ENCODE measurements around the gene HOXB9.

The HOXB9 gene

DNA sequence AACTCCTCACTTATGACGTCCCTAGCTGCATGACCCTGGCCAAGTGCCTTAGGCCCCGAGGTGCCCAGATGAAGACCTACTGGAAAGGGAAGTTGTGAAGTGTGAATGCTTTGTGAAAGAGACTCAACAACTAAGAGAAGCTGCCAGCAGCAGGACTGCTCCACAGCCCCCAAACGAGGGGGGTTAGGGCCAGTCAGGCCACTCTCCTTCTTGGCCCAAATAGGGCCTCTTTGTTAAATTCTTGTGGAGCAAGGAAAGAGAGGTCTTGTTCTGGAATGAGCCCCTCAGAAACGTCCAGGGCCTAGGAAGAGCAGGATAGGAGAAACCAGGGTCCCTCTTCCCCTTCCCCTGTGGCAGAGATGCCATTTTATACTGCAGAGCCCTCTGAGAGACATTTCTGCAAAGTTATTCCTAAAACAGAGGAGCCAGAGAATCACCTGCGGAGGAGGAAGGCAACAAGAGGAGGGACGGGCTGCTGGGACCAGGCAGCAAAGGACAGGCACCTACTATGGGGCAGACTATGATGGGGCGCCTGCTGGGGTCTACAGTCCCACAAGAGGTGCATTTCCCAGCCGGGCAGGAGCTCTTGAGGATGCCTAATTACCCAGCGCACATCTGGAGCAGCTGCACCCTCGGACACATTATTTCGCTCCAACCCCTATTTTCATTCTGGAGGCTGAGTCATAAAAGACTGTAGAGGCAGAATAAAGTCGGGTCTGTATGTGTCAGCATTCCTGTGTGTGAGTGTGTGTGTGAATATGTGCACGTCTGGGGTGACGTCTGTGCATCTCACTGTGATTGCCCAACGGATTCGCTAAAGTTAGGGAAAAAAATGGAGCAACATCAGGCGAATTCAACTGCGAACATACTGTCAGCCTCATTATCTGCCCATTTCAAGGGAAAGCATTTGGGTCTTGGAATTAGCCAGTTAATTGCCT is 11.4 kb upstream of the HOXB9 start:
- DNase-seq: no peak

DNA sequence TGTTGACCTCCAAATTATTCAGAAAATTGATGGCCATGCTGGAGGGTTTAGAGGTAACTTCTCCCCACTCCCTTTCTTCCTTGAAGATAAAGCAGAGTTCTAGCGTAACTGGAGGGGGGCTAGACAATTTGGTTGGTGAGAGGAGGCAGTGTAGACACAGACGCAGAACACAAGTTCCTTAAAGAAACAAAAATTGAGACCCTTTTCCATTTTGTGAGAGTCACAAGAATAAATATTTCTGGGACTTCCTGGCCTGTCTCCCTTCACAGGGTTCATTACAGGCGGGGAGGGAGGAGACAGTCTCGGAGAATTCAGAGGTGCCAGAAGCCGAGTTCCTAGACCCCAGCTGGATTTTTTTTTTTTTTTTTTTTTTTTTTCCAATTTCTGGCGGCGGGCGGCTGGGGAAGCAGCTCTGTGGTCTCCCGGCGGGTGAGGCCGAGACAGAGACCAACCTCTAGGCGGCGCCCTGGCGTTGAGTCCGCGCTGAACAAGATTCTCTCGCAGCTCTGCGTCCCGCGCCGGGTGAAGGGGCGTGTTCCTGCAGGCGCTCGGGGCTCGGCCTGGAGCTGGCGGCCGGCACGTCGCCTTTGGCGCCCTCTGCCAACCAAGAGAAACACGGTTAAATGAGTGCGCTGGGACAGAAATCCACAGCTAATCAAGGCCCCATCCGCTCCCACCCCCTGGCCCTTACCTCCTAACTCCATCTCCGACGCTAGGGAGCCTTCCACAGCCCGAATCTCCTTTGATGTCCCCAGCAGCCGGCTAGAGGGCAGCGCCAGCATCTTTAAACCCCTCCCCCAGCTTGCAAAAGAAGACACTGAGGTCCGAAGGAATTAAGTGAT is 10.2 kb upstream of the HOXB9 start:
- DNase-seq: no peak

DNA sequence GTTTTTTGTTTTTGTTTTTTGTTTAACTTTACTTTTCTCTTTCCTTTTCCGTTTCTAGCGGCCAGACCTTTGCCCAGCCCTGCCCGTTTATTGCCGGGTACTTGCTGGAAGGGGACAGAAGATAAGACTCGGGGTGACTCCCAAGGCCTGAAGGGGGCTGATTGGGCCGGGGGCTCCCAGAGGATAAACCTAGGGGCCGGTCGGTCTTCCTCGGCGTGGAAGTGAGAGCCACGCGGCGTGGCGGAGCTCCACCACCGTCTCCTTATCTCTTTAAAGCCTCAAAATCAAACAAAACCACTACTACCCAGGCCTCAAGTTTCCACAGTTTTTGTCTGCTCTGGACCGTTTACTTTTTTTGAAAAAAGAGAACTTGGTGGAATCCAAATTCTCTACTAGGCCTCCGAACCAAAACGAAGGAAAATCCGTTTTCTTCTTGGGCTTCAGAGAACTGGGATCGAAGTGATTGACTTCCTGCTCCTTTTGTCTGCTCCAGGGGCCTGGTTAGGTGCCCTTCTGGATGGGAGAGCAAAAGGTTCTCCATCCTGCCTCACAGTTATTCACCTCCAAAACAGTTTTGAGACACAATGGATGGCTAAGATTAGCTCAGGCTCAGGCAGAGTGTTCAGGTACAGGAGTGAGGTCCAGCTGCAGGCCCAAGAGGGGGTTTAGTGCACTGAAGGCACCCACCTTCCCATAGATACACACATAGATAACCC is 8.5 kb upstream of the HOXB9 start:
- no peak for DNase-seq

DNA sequence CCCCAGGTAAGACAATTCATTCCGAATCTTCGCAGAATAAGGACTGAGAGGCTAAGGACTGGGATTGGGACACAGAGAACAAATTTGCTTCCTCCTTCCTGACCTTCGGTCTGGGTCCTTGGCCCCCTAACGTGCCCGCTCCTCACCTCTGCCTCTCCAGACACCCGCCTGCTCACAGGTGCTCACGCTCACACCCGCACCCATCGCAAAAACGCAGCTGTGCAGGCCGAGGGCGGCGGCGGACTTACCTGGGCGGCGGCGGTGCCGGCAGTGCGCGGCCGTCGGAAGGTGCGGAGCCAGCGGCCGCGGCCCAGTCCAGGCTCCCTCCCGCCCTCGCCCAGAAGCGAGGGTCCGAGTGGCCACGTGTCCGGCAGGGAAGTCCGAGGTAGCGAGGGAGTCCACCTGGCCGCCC is 7.1 kb upstream of the HOXB9 start:
- no peak for DNase-seq

DNA sequence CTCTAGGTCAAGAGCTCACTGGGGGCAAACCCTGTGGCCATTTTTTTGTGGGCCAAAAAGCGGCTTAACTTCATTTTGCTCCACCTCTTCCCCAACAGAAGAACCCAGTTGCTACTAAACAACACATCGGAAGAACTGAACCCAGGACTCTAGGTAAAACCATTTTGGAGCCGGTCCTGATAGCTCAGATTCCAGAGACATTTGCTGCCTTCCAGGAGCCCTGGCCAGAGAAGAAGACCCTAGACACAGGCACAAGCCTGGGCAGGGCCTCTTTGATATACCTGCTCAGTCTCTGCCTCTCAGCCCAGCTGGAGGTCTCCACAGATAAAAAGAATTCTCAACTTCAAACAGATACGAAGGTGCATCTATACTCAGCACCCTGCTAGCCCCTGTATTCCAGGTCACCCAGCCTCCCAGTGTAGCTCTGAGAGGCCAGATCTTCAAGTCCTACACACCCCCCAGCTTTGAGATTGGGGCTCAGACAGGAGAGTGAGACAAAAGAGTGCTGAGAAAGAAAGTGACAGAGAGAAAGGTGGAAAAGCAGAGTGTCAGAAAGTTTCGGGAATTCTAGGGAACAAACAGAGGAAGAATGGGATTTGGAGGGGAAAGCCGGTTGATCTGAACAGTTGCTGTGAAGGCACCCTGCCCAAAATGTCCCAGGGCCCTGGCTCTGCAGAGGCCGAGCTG is 6.6 kb upstream of the HOXB9 start:
- DNase-seq: no peak

DNA sequence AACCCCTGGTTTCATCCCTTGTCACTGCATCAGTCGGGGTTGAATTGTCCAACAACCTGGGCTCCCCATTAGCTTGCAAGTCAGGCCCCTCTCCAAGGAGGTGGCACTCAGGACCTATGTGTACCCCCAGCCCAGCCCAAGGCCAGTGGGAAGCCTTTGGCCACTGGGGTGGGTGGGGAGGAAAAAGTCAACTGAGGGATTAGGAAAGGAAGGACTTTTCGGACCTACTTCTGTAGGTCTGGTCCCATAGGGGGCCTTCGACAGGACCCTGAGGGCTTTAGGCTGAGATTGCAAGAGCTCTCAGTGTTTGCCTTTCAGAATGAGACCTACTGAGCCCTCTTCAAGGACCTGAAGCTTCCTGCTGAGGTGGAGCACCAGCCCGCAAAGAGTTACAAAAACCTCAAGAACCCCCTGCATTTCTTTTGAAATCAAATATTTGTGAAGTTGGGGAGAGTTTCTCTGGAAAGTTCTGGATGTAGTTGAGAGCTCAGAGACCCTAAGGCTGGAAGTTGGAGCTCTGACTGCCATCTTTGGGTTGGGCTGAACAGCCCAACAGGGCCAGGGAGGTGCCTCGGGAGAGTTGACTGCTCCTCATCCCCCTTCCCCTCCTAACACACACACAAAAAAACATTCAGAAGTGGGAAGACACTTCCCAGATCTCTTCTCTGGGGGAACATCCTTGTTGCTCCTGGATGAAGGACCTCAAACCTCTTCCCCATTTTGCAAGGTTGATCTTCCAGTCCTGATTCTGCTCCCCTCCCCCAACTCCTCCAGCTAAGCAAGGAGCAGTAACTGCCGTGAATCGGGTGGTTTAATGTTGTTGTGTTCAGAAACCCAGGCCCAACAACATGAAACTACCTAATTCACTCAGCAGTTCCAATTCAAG is 5.8 kb upstream of the HOXB9 start:
- DNase-seq: no peak

DNA sequence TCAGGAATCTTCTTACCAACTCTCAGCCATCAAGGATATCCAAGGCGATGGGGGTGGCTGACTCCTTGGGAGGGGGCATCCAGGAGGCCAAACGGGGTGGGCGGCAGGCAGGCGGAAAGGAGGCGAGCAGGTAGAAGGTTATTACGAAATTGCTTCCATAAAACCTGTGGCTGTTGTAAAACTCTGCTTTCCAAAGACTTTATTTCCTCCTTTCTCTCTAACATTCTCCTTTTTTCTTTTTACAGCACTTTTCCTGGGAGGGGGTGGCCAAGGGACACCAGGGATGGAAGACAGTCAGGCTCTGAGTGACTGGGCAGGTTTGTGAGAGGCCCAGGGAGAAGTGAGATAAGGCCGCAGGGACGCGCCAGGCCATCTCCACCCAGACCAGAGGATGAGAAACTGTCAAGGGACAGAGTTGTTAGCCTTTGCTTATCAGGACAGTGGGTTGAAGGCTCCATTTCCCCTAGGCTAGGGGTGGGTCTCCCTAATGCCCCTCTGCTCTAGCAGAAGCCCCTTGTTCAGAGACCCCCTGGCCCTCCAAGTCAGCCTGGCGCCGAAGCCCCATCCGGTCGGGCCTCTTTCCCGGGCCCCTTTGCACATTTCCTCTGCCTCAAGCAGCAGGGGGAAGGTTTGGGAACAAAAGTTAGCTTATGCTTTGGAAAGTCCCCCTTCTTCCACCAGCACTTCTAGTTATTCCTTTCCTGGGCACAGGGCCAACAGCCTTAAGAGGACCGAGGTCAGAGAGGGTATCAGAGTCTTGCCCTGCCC is 5.0 kb upstream of the HOXB9 start:
- no peak for DNase-seq

DNA sequence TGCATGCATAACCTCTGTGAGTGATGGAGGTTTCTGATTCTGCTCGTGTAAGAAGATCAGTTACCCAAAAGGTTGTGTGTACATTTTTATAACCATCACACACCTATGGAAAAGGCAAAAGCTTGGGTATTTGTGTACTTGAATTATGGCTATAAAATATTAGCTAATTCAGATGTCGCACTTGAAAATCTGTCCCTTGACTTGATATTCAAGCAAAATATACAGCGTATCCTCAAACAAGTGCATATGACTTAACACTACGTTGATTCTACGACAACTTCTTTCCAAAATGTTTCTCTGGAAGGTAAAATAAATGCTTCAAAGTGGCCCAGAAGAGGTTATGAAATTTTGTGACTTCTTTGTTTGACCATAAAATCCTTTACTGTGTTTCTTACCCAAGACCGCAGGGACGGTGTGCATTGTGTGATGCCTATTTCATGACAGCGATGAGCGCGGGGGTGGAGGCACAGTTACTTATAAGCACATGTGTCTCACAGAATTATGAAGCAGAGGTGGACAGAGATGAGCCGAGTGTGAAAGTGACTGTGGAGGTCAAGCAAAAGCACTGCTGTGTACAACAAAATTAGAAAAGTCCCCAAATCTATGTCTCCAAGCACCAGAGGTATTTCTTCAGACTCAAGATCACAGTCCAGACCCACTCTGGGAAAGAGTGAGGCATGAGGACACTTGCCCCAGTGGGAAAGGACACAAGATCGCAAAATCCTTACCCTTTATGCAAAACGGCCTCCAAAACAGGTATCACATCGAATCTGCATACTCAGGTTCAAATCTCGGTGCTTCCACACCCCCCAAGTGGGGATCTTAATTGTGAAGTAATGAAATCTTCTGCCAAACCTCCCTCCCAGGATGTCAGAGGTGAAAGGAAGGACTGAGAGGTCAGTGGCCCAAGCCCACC is 4.1 kb upstream of the HOXB9 start:
- DNase-seq: no peak

DNA sequence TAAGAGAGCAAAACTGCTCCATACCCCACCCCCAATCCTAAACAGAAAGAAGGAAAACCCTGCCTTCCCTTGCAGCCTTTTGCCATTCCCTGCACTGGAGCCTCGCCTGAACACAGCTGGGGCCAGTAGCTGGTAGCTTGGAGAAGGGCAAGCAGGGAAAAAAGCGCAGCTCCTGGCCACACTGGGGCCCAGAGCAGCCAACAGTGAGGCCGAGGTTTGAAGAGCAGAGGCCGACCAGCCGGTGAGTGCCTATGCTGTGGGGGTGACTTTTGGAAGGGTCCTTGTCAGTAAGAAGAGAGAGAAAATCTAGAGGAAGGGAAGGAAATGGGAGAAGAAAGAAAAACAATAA is 3.2 kb upstream of the HOXB9 start:
- DNase-seq: no peak

DNA sequence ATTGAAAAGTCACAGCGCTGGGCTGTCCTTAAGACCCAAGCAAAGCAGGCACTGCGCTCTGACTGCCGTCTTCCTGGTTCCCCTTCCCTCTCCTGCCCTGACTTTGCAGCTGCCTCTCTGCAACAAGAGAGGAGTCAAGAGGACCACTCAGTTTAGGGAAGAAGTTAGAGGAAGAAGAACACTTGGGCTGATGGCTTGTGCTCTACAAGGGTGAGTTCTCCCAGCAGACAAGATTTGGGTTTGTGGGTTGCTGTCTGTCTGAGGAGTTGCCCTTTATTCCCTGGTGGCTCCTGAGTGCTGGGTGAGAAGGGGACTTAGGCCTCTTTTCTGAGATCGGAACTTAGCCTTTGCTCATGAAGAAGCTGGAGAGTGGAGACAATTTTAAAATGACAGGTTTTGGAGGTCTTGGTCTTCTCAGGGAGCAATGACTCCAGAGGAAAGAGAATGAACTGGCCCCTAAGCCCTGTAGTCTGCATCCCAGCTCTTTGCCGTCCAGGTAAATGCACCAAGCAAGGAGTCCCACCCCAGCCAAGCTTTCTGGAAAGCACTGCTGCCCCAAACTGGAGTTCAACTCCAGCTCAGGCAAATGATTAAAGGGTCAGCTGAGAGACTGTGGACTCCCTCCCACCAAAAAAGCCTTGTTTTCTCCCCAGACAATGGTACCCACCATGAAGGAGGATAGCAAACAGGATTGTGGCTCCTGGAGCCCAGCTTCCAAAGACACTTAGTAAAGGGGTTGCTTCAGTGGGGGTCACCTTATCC is 2.7 kb upstream of the HOXB9 start:
- no peak for DNase-seq

DNA sequence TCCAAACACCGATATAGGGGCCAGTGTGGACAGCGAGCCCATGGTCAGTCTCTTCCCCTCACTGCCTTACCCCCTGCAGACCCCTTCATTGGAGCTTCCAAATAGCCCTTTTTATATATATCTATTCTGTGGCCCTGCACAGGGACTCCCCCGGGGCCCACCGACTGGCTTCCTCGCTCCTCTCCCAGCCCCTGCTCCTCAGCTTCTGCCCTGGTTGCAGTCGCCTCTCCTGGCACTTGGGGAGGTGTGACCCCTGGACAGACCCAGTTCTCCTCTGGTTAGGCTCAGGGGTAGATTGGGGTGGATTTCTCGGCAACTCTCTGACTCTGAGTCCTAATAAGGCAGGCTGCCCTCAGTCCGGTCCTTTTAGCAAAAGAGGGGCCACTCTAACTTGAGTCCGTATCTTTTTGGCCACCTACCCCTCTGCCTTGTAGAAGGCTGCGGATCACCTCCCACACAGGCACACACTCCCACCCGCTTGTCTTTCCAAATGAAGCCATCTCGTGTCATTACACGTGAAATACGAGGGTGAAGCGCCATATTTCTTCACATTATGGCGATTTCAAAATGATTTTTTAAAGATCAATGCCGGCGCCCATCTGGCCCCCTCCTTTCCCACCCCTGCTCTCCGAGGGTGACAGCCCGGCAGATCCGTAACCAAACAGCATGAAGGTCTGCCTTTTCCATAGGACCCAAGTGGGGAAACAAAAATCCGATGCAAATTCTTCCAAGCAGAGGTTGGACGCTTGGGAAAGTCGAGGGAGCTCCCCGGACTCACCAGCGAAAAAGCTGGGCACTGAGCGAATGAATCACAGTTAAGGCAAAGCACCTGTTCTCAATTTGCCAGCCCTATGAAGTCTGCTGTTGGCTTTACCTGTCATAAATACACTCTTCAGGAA is 1.7 kb upstream of the HOXB9 start:
- no peak for DNase-seq

DNA sequence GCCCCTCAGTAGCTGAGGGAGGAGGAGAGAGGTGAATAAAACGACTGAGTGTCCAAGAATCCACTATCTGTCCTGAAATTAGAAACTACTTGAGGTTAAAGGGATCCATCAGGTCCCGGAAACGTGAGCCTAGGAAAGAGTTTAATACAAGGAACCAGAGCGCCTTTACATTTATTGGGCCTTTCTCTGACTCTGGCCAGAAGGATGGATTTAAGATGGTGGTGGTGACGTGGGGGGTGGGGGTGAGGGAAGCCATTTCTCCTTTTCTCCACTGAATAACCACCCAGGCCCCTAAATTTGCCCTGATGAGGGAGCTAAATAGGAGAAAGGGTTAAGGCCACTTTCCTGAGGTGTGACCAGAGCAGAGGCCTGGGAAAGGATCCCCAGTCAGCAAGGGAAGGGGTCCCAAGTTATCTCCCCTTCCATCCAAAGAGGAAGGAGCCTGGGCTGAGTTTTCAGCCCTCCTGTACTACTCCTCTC is 1.0 kb upstream of the HOXB9 start:
- DNase-seq: no peak

DNA sequence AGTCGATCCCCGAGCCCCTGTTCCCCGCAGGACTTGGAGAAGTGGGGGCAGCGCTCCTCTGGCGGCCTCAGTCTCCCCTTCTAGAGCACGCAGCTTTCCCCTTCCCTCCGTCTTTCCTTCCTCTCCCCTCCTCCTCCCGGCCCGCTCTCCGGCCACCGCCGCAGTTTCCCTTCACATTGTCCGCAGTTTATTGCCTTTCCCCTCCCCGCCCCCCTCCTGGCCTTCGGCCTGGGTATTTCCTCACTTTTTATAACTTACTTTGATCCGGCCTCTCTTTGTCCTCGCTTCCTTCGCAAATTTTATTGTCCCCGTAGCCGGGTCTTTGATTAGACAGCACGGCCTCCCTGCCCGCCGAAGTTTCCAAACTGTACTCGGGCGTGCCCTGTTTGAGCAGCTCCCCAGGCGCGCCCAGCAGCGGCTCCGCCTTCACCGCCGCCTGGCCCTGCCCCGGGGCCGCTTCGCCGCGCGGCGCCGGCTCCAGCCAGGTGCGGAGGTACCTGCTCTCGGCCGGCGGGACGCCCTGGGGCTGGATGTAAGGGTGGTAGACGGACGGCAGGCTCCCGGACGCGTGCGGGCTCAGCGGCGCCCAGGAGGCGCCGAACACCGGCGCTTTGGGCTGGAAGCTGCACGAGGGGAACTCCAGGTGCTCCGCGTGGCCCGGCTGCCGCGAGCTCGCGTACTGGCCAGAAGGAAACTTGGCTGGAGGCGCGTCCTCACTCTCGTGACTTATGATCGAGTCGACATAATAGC is 488 bp downstream of the HOXB9 start:
- peak in 1 of 2 experiments; percentile 10 for DNase-seq

DNA sequence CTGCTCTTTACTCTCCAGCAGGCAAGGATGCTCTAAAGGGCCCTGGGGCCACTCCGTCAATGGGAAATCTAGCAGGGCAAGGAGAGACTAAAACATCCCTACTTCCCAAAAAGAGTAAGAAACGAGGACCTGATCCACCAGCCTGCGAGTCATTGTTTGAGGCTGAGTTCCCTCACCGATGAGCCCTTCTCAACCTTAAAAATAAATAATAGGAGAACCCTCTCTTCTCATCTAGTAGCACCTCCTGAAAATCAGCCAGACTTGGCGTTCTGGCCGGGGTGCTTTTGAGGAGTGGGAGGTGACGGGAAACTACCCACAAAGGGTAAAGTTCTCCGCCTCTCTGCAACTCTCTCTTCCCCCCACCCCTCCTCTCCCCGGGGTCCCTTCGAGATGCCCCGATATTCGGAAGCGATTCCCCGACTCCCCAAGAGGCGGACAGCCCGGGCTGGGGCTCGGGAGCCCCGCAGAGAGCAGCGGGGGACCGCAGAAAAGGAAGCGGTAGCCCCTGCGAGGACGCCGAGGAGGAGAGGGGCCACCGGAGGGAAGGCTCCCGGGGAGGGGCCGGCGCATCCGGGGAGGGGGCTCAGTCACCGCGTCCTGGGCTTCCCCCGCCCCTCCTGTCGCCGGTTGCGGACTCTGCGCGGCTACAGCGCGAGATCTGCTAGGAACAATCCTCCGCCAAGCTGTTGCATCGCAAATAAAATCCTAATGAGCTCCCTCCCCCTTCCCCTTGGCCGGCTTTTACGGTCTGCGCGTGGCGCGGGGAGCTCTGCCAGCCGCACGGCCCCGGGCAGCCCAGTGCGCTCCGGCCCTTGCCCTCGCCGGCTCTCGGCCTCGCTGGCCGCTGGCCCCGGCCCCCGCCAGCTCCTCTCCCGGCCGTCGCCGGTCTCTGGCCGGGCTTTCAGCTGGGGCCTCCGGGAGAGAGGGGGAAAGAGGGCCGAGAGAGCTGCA is 1.3 kb downstream of the HOXB9 start:
- DNase-seq: no peak

DNA sequence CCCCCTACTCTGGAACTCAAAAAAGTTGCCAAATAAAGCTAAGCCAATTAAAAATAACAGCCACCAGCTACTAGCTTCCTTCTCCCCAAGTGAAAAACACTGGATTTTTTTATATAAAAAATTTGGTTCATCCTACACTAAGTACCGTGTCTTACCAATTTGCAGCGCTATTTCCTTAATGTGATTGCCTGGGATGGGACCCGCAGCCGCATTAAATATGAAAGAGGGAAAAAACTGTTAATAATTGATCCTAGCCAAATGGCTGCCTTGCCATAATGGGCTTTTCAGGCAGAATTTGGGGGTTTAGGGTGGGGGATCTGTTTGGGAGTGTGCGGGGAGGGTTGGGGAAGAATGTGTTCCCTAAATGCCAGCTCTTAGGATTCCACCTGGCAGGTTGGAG is 2.0 kb downstream of the HOXB9 start:
- no peak for DNase-seq

DNA sequence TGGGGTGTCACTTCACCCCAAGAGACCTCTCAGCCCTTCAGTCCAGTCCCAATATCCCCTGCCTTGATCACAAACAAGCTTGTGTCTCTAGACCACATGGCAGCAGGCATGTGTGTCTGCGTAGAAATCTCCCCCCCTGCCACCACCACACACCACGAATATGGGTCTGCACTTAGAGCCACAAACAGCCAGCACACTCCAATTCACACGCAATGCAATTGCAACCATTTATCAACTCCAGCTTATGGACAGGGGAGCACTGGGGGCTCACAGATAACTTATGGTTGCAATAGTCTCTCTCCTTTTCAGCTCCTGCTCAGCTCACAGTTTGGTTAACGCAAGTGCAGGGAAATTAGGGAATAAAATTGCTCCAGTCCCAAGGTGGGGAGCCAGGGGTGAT is 2.6 kb downstream of the HOXB9 start:
- DNase-seq: no peak
